HL-60/S4 treated with phorbol 12-myristate 13-acetate at 8.2 ng/mL for 4 days and 3 days (cell line): ENCODE measurements around the gene PCDHGA3.
"Not testable (repeated sequence)": the region's sequence is repeated elsewhere in the genome, so short reads cannot be mapped to it uniquely, and the experiment has no call there.

Experiments used
- in situ Hi-C: fragments of 300-500 bp; cut with MboI; formaldehyde crosslinking; loops from 2 replicates; pipeline ENCODE4 v1.15.0; 2022; ENCODE audit warnings: low sequenced_read_pairs

The PCDHGA3 gene

DNA sequence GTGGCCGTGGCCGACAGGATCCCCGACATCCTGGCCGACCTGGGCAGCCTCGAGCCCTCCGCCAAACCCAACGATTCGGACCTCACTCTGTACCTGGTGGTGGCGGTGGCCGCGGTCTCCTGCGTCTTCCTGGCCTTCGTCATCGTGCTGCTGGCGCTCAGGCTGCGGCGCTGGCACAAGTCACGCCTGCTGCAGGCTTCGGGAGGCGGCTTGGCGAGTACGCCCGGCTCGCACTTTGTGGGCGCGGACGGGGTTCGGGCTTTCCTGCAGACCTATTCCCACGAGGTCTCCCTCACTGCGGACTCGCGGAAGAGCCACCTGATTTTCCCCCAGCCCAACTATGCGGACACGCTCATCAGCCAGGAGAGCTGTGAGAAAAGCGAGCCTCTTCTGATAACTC is 2.4 kb downstream of the PCDHGA3 start:
- in situ Hi-C loops = not testable (repeated sequence)

- in situ Hi-C loops = no loop called here
Observed at GRCh38 chr5:141349917-141350619, 6.4 kb downstream of the PCDHGA3 start, which contains the start of gene PCDHGB1. TSS of gene PCDHGB1 (plus strand) at chr5:141350099. CDS start at chr5:141350261, 162 bp downstream.

DNA sequence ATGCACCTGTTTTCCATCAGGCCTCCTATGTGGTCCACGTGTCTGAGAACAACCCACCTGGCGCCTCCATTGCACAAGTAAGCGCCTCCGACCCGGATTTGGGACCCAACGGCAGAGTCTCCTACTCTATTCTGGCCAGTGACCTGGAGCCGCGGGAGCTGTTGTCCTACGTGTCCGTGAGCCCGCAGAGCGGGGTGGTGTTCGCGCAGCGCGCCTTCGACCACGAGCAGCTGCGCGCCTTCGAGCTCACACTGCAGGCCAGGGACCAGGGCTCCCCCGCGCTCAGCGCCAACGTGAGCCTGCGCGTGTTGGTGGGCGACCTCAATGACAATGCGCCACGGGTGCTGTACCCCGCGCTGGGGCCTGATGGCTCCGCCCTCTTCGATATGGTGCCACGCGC is 8.0 kb downstream of the PCDHGA3 start:
- in situ Hi-C loops = no loop called here

DNA sequence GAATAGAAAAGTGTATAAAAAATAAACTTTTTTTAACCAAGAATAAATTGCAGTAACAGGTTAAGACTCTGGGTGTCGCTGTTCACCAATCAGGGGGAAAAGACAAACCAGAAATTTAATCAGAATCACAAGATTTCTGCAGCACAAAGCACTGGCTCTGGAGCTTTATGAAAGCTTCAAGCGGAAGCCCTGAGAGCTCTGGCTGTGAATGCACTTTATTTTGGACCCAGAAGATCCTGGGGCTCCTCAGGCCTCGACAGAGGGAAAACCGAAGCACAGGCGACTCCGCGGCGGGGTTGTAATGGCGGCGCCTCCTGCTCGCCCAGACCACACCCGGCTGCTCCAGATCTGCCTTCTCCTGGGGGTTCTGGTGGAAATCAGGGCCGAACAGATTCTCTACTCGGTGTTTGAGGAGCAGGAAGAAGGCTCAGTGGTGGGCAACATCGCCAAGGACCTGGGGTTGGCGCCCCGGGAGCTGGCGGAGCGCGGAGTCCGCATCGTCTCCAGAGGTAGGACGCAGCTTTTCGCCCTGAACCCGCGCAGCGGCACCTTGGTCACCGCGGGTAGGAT is 11.4 kb downstream of the PCDHGA3 start, which contains the start of gene PCDHGA4:
PCDHGA4 (plus strand) TSS at position 122 of the 570 bp plus-strand sequence; CDS start at position 209, 87 bp downstream.
- in situ Hi-C loops = no loop called here

GRCh38 chr5:141355641-141356040 is 12.0 kb downstream of the PCDHGA3 start:
- in situ Hi-C loops = no loop called here

DNA sequence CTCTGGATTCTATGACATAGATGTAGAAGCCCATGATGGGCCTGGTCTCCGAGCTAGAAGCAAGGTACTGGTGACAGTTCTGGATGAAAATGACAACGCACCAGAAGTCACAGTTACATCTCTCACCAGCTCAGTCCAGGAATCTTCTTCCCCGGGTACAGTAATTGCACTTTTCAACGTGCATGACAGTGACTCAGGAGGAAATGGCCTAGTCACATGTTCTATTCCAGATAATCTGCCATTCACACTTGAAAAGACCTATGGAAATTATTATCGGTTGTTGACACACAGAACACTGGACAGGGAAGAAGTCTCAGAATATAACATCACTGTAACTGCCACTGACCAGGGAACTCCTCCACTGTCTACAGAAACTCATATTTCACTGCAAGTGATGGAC is 12.5 kb downstream of the PCDHGA3 start:
- in situ Hi-C loops = no loop called here

- in situ Hi-C loops = no loop called here
Observed at GRCh38 chr5:141356950-141357349, 13.3 kb downstream of the PCDHGA3 start.

DNA sequence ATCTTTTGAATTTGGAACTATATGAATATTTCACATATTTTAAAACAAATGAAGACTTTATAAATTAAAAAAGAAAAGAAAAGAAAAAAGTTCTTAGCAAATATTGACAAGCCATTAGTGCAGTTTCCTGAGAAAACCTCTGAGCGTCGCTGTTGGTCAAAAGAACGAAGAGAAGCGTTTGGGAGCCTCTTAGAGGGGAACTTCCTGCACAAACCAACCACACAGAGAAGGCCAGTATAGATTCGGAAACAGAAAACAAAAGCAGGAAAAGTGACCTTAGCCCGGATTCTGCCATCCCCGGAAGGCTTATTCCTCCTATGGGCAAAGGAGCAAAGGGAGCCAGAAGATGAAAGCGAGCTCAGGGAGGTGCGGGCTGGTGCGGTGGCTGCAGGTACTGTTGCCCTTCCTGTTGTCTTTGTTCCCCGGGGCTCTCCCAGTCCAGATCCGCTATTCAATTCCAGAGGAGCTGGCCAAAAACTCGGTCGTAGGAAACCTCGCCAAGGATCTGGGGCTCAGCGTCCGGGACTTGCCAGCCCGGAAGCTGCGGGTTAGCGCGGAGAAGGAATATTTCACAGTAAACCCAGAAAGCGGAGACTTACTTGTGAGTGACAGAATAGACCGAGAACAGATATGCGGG is 16.3 kb downstream of the PCDHGA3 start, which contains the start of gene PCDHGB2:
PCDHGB2 (plus strand) TSS at position 205 of the 637 bp plus-strand sequence; CDS start at position 347, 142 bp downstream.
- in situ Hi-C loops = no loop called here

DNA sequence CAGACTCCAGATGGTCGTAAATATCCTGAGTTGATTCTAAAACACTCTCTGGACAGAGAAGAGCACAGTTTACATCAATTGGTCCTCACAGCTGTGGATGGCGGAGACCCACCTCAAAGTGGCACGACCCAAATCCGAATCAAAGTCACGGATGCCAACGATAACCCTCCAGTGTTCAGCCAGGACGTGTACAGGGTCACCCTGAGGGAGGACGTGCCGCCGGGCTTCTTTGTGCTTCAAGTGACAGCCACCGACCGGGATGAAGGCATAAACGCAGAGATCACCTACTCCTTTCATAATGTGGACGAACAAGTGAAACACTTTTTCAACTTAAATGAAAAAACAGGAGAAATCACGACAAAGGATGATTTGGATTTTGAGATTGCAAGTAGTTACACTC is 17.1 kb downstream of the PCDHGA3 start:
- in situ Hi-C loops = no loop called here

GRCh38 chr5:141362719-141363118 is 19.1 kb downstream of the PCDHGA3 start:
- in situ Hi-C loops = no loop called here

DNA sequence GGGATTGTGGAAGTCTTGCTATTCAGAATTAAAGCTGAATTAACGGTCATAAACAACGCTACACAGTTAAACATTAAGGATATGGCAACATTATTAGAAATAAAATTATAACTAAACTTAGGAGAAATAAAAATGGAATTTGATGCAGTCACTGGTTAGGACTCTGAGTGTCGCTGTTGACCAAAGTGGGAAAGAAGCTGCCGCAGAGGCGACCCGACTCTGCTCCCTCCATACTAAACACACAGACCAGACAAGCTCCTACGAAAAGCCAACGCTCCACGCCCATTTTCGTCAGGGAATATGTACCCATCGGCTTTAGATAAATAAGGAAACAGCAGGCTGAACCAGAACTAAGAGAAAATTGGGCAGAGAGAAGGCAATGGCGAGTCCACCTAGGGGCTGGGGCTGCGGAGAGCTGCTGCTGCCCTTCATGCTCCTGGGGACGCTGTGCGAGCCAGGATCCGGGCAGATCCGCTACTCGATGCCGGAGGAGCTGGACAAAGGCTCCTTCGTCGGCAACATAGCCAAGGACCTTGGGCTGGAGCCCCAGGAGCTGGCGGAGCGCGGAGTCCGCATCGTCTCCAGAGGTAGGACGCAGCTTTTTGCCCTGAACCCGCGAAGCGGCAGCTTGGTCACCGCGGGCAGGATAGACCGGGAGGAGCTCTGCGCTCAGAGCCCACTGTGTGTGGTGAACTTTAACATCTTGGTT is 20.5 kb downstream of the PCDHGA3 start, which contains the start of gene PCDHGA5:
PCDHGA5 (plus strand) TSS at position 211 of the 709 bp plus-strand sequence; CDS start at position 380, 169 bp downstream.
- in situ Hi-C loops = no loop called here

DNA sequence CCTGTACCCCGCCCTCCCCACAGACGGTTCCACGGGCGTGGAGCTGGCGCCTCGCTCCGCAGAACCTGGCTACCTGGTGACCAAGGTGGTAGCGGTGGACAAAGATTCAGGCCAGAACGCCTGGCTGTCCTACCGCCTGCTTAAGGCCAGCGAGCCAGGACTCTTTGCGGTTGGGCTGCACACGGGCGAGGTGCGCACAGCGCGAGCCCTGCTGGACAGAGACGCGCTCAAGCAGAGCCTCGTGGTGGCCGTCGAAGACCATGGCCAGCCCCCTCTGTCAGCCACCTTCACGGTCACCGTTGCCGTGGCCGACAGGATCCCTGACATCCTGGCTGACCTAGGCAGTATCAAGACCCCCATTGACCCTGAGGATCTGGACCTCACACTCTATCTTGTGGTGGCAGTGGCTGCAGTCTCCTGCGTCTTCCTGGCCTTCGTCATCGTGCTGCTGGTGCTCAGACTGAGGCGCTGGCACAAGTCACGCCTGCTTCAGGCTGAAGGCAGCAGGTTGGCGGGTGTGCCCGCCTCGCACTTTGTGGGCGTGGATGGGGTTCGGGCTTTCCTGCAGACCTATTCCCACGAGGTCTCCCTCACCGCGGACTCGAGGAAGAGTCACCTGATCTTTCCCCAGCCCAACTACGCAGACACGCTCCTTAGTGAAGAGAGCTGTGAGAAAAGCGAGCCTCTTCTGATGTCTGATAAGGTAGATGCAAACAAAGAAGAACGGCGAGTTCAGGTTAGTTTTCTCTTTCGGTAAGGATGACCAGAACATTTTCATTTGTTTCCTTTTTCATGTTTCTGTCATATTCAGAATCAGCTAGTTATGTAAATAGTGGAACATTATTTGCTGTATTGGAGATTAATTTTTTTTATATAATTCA is 22.6 kb downstream of the PCDHGA3 start:
- in situ Hi-C loops = no loop called here

DNA sequence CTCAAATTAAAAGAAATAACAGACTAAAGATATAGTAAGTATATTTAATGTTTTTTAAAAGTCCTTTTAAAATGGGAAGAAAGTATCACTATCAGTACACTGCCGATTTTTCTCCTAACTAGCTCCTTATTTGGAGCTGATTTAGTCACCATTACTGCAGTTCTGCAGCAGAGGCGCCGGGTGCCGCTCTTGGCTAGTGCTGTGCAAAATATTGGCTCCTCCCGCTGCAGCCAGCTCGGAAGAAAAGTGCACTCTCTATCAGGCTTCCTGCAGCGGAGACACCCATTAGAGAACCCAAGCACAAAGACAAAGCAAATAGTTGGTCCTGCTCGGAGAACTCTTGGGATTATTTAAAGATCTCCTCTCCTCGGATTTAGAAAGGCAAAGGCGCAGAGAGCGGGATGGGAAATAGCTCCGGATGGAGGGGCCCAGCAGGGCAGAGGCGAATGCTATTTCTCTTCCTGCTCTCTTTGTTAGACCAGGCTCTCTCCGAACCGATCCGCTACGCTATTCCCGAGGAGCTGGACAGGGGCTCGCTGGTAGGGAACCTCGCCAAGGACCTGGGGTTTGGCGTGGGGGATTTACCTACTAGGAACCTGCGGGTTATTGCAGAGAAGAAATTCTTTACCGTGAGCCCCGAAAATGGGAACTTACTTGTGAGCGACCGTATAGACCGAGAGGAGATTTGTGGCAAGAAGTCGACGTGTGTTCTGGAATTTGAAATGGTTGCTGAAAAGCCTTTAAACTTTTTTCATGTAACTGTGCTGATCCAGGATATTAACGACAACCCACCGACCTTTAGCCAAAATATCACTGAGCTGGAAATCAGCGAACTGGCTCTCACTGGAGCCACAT is 26.6 kb downstream of the PCDHGA3 start, which contains the start of gene PCDHGB3:
PCDHGB3 (plus strand) TSS at position 249 of the 855 bp plus-strand sequence; CDS start at position 402, 153 bp downstream.
- in situ Hi-C loops = no loop called here

DNA sequence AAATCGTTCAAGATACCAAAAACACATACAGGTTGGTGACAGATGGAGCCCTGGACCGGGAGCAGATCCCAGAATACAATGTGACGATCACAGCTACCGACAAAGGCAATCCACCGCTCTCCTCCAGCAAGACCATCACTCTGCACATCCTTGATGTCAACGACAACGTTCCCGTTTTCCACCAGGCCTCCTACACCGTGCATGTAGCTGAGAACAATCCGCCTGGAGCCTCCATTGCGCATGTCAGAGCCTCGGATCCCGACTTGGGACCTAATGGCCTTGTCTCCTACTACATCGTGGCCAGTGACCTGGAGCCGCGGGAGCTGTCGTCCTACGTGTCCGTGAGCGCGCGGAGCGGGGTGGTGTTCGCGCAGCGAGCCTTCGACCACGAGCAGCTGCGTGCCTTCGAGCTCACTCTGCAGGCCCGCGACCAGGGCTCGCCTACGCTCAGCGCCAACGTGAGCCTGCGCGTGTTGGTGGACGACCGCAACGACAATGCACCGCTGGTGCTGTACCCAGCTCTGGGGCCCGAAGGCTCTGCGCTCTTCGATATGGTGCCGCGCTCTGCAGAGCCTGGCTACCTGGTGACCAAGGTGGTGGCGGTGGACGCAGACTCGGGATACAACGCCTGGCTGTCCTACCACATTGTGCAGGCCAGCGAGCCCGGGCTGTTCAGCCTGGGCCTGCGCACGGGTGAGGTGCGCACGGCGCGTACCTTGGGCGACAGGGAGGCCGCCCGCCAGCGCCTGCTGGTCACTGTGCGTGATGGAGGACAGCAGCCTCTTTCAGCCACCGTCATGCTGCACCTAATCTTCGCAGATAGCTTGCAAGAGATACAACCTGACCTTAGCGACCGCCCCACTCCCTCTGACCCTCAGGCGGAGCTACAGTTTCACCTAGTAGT is 28.2 kb downstream of the PCDHGA3 start:
- in situ Hi-C loops = no loop called here

DNA sequence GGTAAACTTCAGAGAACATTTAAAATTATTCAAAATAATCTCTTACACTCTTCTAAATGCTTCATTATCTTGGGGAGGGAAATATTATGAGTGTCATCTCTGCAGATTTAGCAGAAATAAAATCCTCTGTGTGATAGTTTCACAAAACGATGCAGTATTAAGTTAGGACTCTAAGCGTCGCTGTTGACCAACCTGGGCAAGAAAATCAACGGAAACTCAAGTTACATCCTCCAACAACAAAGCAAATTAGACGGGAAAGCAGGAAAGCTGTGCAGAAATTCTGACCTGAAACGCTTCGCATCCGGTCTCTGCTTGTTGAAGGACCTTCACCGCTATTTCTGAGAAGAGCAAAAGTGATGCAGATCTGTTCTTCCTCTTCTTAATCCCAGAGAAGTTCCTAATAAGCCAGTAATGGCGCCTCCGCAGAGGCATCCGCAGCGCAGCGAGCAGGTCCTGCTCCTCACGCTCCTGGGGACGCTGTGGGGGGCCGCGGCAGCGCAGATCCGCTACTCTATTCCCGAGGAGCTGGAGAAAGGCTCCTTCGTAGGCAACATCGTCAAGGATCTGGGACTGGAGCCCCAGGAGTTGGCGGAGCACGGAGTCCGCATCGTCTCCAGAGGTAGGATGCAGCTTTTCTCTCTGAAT is 30.2 kb downstream of the PCDHGA3 start, which contains the start of gene PCDHGA6:
PCDHGA6 (plus strand) TSS at position 219 of the 645 bp plus-strand sequence; CDS start at position 412, 193 bp downstream.
- in situ Hi-C loops = no loop called here

- in situ Hi-C loops = no loop called here
Observed at GRCh38 chr5:141374627-141375026, 31.0 kb downstream of the PCDHGA3 start.

DNA sequence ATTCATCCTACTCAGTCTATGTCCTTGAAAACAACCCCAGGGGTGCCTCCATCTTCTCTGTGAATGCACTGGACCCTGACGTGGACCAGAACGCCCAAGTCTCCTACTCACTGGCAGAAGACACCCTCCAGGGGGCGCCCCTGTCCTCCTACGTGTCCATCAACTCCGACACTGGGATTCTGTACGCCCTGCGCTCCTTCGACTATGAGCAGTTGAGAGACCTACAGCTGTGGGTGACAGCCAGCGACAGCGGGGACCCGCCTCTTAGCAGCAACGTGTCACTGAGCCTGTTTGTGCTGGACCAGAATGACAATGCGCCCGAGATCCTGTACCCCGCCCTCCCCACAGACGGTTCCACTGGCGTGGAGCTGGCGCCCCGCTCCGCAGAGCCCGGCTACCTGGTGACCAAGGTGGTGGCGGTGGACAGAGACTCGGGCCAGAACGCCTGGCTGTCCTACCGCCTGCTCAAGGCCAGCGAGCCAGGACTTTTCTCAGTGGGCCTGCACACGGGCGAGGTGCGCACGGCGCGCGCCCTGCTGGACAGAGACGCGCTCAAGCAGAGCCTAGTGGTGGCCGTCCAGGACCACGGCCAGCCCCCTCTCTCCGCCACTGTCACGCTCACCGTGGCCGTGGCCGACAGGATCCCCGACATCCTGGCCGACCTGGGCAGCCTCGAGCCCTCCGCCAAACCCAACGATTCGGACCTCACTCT is 32.0 kb downstream of the PCDHGA3 start:
- in situ Hi-C loops = not testable (repeated sequence)
